Gastroesophageal sphincter (tissue), 3 donors: ENCODE results near the gene NCSTN.

Experiments used
- CTCF ChIP-seq, 4 experiments: fragments of 200-600 bp in 2 of 4; fragments of 450-650 bp in 2 of 4; sonication (generic) in 1 of 4; IDR thresholded peaks; one replicate each; pipeline ENCODE4 v1.5.1; 2017 to 2019; ENCODE audit warnings: antibody characterized with exemption in 4 of 4, mild to moderate bottlenecking in 2 of 4, moderate library complexity in 2 of 4
- POLR2A ChIP-seq, 2 donors: fragments of 450-650 bp; IDR thresholded peaks; one replicate each; pipeline ENCODE4 v1.6.1; 2017; ENCODE audit warnings: antibody characterized with exemption in 2 of 2, mild to moderate bottlenecking in 2 of 2, moderate library complexity in 1 of 2
- POLR2AphosphoS5 ChIP-seq: sonication (generic); formaldehyde crosslinking; IDR thresholded peaks from one replicate; pipeline ENCODE4 v1.6.1; 2017; ENCODE audit warnings: antibody characterized with exemption

- TF ChIP-seq CTCF (IDR thresholded peaks at IDR 0.05) (no peak), POLR2AphosphoS5 (no peak), POLR2A (IDR thresholded peaks at IDR 0.05) (no peak)
These were observed 34.6 kb upstream of the NCSTN start for GRCh38 chr1:160308451-160309184.
